HCT116 (cell line): ENCODE data around the gene BICD1. TPM values are rescaled to one million over a fixed set of nuclear protein-coding genes. Genes with fewer than 3 reads are reported as not detected.

Experiments used
- ATAC-seq: fragments of 200-7000 bp; cut with Tn5 transposase; 2 replicates; pipeline ENCODE4 v1.9.1; 2020; ENCODE audit warnings: mild to moderate bottlenecking, moderate library complexity
- Bru-seq: library from RNA; stranded (reverse); fragments of 400-500 nt; gene quantifications from one replicate; lab custom pipeline; 2021; lab: Mats Ljungman, UMichigan
- BruChase-seq, 2 experiments: library from RNA; stranded (reverse); fragments of 400-500 nt; gene quantifications; one replicate each; lab custom pipeline; 2021; lab: Mats Ljungman, UMichigan
- BruUV-seq: library from RNA; stranded (reverse); fragments of 400-500 nt; replicated peaks from 2 replicates; lab custom pipeline; 2021; lab: Mats Ljungman, UMichigan
- CTCF ChIA-PET: fragments of 300-600 bp; sonication (Branson Sonifier 250); formaldehyde crosslinking; loops from one replicate; lab custom pipeline; 2021; ENCODE audit warnings: antibody characterized with exemption; lab: Charles Lee
- POLR2A ChIA-PET: fragments of 300-600, 350-600 bp; sonication (Branson Sonifier 250); formaldehyde crosslinking; loops from one replicate; lab custom pipeline; 2021; ENCODE audit warnings: antibody characterized with exemption; lab: Charles Lee
- RAD21 ChIA-PET, 2 experiments: fragments of 300-600 bp; sonication (Branson Sonifier 250); formaldehyde crosslinking; loops; one replicate each; lab custom pipeline; 2023; ENCODE audit warnings: low total read pairs in 2 of 2; ENCODE audit not compliant: uncharacterized antibody in 2 of 2, unreplicated experiment in 2 of 2, low non-redundant PET in 1 of 2; lab: Charles Lee
- DNase-seq: peaks from one replicate; pipeline ENCODE4 v3.0.0-alpha.2; 2010; ENCODE audit warnings: low read depth, low spot score
- H2AFZ ChIP-seq: fragments of 200-600 bp; shearing (Covaris generic), sonication (generic); 2 replicates; pipeline ENCODE4 v1.6.1; 2017; ENCODE audit warnings: low read depth, mixed run types, mixed read lengths, antibody characterized with exemption, low read length; ENCODE audit not compliant: poor library complexity, severe bottlenecking
- H3K27ac ChIP-seq: 2 replicates; pipeline ENCODE4 v1.5.1; 2012; ENCODE audit warnings: low read depth, low read length
- H3K27me3 ChIP-seq: fragments of 200-600 bp; sonication (generic); 2 replicates; pipeline ENCODE4 v1.6.1; 2016; ENCODE audit warnings: mixed run types, low read length, mixed read lengths; ENCODE audit not compliant: insufficient read depth
- H3K36me3 ChIP-seq, 2 experiments: fragments of 200-500 bp in 1 of 2; fragments of 200-600 bp in 1 of 2; sonication (Bioruptor generic) in 1 of 2; sonication (generic) in 1 of 2; 2 replicates each; pipeline versions ENCODE4 v1.5.1 to v1.6.1; 2014 to 2016; ENCODE audit warnings: low read length in 2 of 2, inconsistent platforms in 1 of 2, mixed read lengths in 1 of 2, mixed run types in 1 of 2; ENCODE audit not compliant: insufficient read depth in 2 of 2, control insufficient read depth in 1 of 2
- H3K4me1 ChIP-seq, 2 experiments: fragments of 200-600 bp in 1 of 2; sonication (generic) in 1 of 2; 2 replicates each; pipeline versions ENCODE4 v1.5.1 to v1.6.1; 2012 to 2017; ENCODE audit warnings: low read length in 2 of 2, inconsistent platforms in 1 of 2, mild to moderate bottlenecking in 1 of 2, mixed read lengths in 1 of 2, mixed run types in 1 of 2, moderate library complexity in 1 of 2; ENCODE audit not compliant: insufficient read depth in 2 of 2, control insufficient read depth in 1 of 2
- H3K4me2 ChIP-seq: fragments of 200-600 bp; sonication (generic); 2 replicates; pipeline ENCODE4 v1.6.1; 2017; ENCODE audit warnings: mixed run types, low read length, mixed read lengths
- H3K4me3 ChIP-seq, 2 experiments: fragments of 200-600 bp in 1 of 2; sonication (generic) in 1 of 2; replicated peaks in 1 of 2; 2 replicates each; pipeline ENCODE4 v1.5.1; 2011 to 2016; ENCODE audit warnings: low read length in 2 of 2, control low read depth in 1 of 2, low read depth in 1 of 2, mild to moderate bottlenecking in 1 of 2, mixed read lengths in 1 of 2, mixed run types in 1 of 2
- H3K79me2 ChIP-seq: fragments of 200-600 bp; sonication (generic); 2 replicates; pipeline ENCODE4 v1.6.1; 2017; ENCODE audit warnings: mild to moderate bottlenecking, mixed run types, low read length, moderate library complexity, mixed read lengths; ENCODE audit not compliant: insufficient read depth
- H3K9ac ChIP-seq: fragments of 200-600 bp; sonication (generic); 2 replicates; pipeline ENCODE4 v1.6.1; 2016; ENCODE audit warnings: low read length, mixed read lengths
- H3K9me2 ChIP-seq: fragments of 200-600 bp; sonication (generic), shearing (Covaris generic); 2 replicates; pipeline ENCODE4 v1.6.1; 2017; ENCODE audit warnings: mixed run types, mild to moderate bottlenecking, moderate library complexity; ENCODE audit not compliant: insufficient read depth
- H3K9me3 ChIP-seq, 2 experiments: fragments of 200-500 bp in 1 of 2; fragments of 200-600 bp in 1 of 2; sonication (Bioruptor generic) in 1 of 2; sonication (generic) in 1 of 2; 2 replicates each; pipeline ENCODE4 v1.6.1; 2014 to 2017; ENCODE audit warnings: low read length in 2 of 2, mixed read lengths in 2 of 2, inconsistent platforms in 1 of 2, low read depth in 1 of 2, mild to moderate bottlenecking in 1 of 2, mixed run types in 1 of 2, moderate library complexity in 1 of 2; ENCODE audit not compliant: control insufficient read depth in 1 of 2, insufficient read depth in 1 of 2
- H4K20me1 ChIP-seq: fragments of 200-600 bp; sonication (generic), shearing (Covaris generic); 2 replicates; pipeline ENCODE4 v1.6.1; 2017; ENCODE audit warnings: mixed run types, mild to moderate bottlenecking, moderate library complexity; ENCODE audit not compliant: insufficient read depth
- CBX3 ChIP-seq: IDR thresholded peaks from 2 replicates; pipeline ENCODE4 v1.6.1; 2012; ENCODE audit warnings: low read depth
- CEBPB ChIP-seq: IDR thresholded peaks from 2 replicates; pipeline ENCODE4 v1.6.1; 2012; ENCODE audit warnings: low read depth
- EGR1 ChIP-seq: IDR thresholded peaks from 2 replicates; pipeline ENCODE4 v1.6.1; 2012; ENCODE audit warnings: low read depth
- ELF1 ChIP-seq: IDR thresholded peaks from 2 replicates; pipeline ENCODE4 v1.6.1; 2012; ENCODE audit warnings: low read depth, borderline replicate concordance
- FOSL1 ChIP-seq: IDR thresholded peaks from 2 replicates; pipeline ENCODE4 v1.6.1; 2012; ENCODE audit warnings: low read depth
- MAX ChIP-seq: IDR thresholded peaks from 2 replicates; pipeline ENCODE4 v1.6.1; 2012
- POLR2A ChIP-seq: IDR thresholded peaks from 2 replicates; pipeline ENCODE4 v1.7.0; 2011; ENCODE audit warnings: borderline replicate concordance; ENCODE audit not compliant: insufficient read depth, insufficient read length; ENCODE audit errors: extremely low read depth
- POLR2AphosphoS5 ChIP-seq: IDR thresholded peaks from 2 replicates; pipeline ENCODE4 v1.6.1; 2011; ENCODE audit warnings: mild to moderate bottlenecking, low read depth, low read length, moderate library complexity
- RAD21 ChIP-seq: IDR thresholded peaks from 2 replicates; pipeline ENCODE4 v1.6.1; 2012; ENCODE audit warnings: low read depth, mild to moderate bottlenecking
- SIN3A ChIP-seq: IDR thresholded peaks from 2 replicates; pipeline ENCODE4 v1.6.1; 2012; ENCODE audit warnings: low read depth
- SP1 ChIP-seq: IDR thresholded peaks from 2 replicates; pipeline ENCODE4 v1.6.1; 2012; ENCODE audit warnings: low read depth
- TCF7L2 ChIP-seq: IDR thresholded peaks from 2 replicates; pipeline ENCODE4 v1.7.0; 2011; ENCODE audit warnings: borderline replicate concordance, inconsistent platforms; ENCODE audit not compliant: insufficient read depth, insufficient read length; ENCODE audit errors: extremely low read depth
- YY1 ChIP-seq: IDR thresholded peaks from 2 replicates; pipeline ENCODE4 v1.6.1; 2011; ENCODE audit warnings: low read length, low read depth, moderate library complexity, mild to moderate bottlenecking; ENCODE audit not compliant: insufficient replicate concordance; ENCODE audit errors: extremely low read depth
- ZFX ChIP-seq: fragments of 450-650 bp; IDR thresholded peaks from 2 replicates; pipeline ENCODE4 v1.6.1; 2017
- intact Hi-C: fragments of 100-400 bp; cut with micrococcal nuclease; formaldehyde crosslinking; loops from 2 replicates; pipeline ENCODE4 v1.10.0; 2022
- long read RNA-seq: library from polyadenylated mRNA; unstranded; transcript quantifications from one replicate; pipeline ENCODE4 v2.0.0, GENCODE V29; 2021; ENCODE audit not compliant: unreplicated experiment
- polyA plus RNA-seq: library from polyadenylated mRNA; unstranded; fragments of >200 nt; gene quantifications from 2 replicates; pipeline ENCODE4 v1.2.1, GENCODE V29; 2012; ENCODE audit warnings: missing spikeins
- total RNA-seq: library from RNA; stranded (reverse); gene quantifications from one replicate; pipeline ENCODE4 v1.2.1, GENCODE V29; 2021; ENCODE audit not compliant: unreplicated experiment
- TF ChIP-seq, protein P1 (sequence below), 3 experiments: fragments of 200-600 bp in 1 of 3; sonication (generic) in 1 of 3; IDR thresholded peaks in 2 of 3; conservative IDR thresholded peaks in 1 of 3; 2 replicates each; pipeline ENCODE4 v1.5.1; 2012 to 2017; ENCODE audit warnings: low read depth in 2 of 3, low read length in 2 of 3, antibody characterized with exemption in 1 of 3, borderline replicate concordance in 1 of 3, control low read depth in 1 of 3, mild to moderate bottlenecking in 1 of 3, mixed read lengths in 1 of 3, mixed run types in 1 of 3, moderate library complexity in 1 of 3; ENCODE audit not compliant: insufficient read depth in 1 of 3
- TF ChIP-seq, protein P2 (sequence below): IDR thresholded peaks from 2 replicates; pipeline ENCODE4 v1.6.1; 2012
- TF ChIP-seq, protein P3 (sequence below): IDR thresholded peaks from 2 replicates; pipeline ENCODE4 v1.6.1; 2011; ENCODE audit warnings: mild to moderate bottlenecking, low read length, moderate library complexity; ENCODE audit not compliant: insufficient replicate concordance; ENCODE audit errors: extremely low read depth

Gene BICD1
- total RNA-seq = 32.5 TPM
- 14.6 and 16.7 TPM in 2 replicates for polyA plus RNA-seq
- percentile 84 among the genes with signal in this experiment for Bru-seq, nascent RNA
- BruChase-seq, experiment 1, labeled RNA remaining after a 6-hour chase = percentile 70 among the genes with signal in this experiment
- percentile 73 among the genes with signal in this experiment for BruChase-seq, experiment 2, labeled RNA remaining after a 2-hour chase
- long read RNA-seq, full-length matches to known transcripts = 17 of 42 reads
- long read RNA-seq, partial matches to known transcripts = 9 of 42 reads
- long read RNA-seq, other reads (novel, unspliced or antisense) = 16 of 42 reads

GRCh38 chr12:32106517-32107358 lies at the start of gene BICD1:
TSS of gene BICD1 (plus strand) at chr12:32106847. CDS start at chr12:32107332, 485 bp downstream.
- no peak for TF ChIP-seq YY1
- TF ChIP-seq, protein P1, sequence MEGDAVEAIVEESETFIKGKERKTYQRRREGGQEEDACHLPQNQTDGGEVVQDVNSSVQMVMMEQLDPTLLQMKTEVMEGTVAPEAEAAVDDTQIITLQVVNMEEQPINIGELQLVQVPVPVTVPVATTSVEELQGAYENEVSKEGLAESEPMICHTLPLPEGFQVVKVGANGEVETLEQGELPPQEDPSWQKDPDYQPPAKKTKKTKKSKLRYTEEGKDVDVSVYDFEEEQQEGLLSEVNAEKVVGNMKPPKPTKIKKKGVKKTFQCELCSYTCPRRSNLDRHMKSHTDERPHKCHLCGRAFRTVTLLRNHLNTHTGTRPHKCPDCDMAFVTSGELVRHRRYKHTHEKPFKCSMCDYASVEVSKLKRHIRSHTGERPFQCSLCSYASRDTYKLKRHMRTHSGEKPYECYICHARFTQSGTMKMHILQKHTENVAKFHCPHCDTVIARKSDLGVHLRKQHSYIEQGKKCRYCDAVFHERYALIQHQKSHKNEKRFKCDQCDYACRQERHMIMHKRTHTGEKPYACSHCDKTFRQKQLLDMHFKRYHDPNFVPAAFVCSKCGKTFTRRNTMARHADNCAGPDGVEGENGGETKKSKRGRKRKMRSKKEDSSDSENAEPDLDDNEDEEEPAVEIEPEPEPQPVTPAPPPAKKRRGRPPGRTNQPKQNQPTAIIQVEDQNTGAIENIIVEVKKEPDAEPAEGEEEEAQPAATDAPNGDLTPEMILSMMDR (IDR thresholded peaks at IDR 0.05 in 2 of 3, conservative IDR thresholded peaks at IDR 0.05 in 1 of 3; ENCODE audit: borderline replicate concordance in 1 of 3, insufficient read depth in 1 of 3, low read depth in 2 of 3, low read length in 2 of 3) = peak; percentile 25 to 37 (median 34); a peak in 3 of 6 replicates
- peak; percentile 88 for TF ChIP-seq POLR2AphosphoS5
- TF ChIP-seq, protein P2, sequence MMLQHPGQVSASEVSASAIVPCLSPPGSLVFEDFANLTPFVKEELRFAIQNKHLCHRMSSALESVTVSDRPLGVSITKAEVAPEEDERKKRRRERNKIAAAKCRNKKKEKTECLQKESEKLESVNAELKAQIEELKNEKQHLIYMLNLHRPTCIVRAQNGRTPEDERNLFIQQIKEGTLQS = no peak
- peak; percentile 79 for TF ChIP-seq EGR1
- TF ChIP-seq SIN3A = no peak; the same call in 1 of the 2 replicates
- TF ChIP-seq, protein P3, sequence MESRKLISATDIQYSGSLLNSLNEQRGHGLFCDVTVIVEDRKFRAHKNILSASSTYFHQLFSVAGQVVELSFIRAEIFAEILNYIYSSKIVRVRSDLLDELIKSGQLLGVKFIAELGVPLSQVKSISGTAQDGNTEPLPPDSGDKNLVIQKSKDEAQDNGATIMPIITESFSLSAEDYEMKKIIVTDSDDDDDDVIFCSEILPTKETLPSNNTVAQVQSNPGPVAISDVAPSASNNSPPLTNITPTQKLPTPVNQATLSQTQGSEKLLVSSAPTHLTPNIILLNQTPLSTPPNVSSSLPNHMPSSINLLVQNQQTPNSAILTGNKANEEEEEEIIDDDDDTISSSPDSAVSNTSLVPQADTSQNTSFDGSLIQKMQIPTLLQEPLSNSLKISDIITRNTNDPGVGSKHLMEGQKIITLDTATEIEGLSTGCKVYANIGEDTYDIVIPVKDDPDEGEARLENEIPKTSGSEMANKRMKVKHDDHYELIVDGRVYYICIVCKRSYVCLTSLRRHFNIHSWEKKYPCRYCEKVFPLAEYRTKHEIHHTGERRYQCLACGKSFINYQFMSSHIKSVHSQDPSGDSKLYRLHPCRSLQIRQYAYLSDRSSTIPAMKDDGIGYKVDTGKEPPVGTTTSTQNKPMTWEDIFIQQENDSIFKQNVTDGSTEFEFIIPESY = no peak
- TF ChIP-seq ZFX = peak; percentile 69
- TF ChIP-seq ELF1 = no peak
- peak; percentile 90 for TF ChIP-seq MAX
- peak; percentile 80 for TF ChIP-seq POLR2A
- TF ChIP-seq TCF7L2 = peak; percentile 16
- no peak; the same call in 1 of the 2 replicates for TF ChIP-seq CBX3
- TF ChIP-seq FOSL1 = no peak
- TF ChIP-seq RAD21 = peak; percentile 27
- TF ChIP-seq CEBPB = no peak
- TF ChIP-seq SP1 = 0 out of 2 replicates have a peak, but pooled peaks have one; percentile 38
- Histone ChIP-seq H3K27me3 (no peaks in the 10 kb centered on the region), H3K79me2 (peaks cover 41% of the 10 kb centered on the region), H3K9me2 (no peaks in the 10 kb centered on the region), H4K20me1 (no peaks in the 10 kb centered on the region; the same call in 1 of the 2 replicates), H3K27ac (peak within 1 kb of the TSS; percentile 87), H2AFZ (peak within 1 kb of the TSS; percentile 19), H3K9me3 (no peaks in the 10 kb centered on the region), H3K9ac (peak within 1 kb of the TSS; percentile 96), H3K4me2 (peak within 1 kb of the TSS; percentile 87), H3K4me1 (peaks cover 14 to 22% of the 10 kb centered on the region in 2 experiments), H3K36me3 (0 out of 4 replicates have a peak, but pooled peaks cover 0 to 3% of the 10 kb centered on the region in 2 experiments), H3K4me3 (peak within 1 kb of the TSS; percentile 81 to 95)
- no TSS peak for BruUV-seq
- DNase-seq = peak; percentile 56
- ChIA-PET RAD21 (interaction anchor here in 1 of 2 experiments (0.5 kb wide), 1 partner anchor 20 kb away, joined by 6 read pairs; no protein-coding TSS in a partner anchor), POLR2A (interaction anchor here (2.1 kb wide), 1 partner anchor 9 kb away, joined by 10 read pairs; no protein-coding TSS in a partner anchor), CTCF (no interaction called here)
- intact Hi-C loops = loop anchor here (5.0 kb wide), 1 partner anchor 449 kb away; the partner anchor contains the start of gene ETFBKMT
- peak; percentile 90 for ATAC-seq
